OCI-M1 (cell line): Measurements from ENCODE around the gene EXT2.

ENCODE experiments used
- DNase-seq: peaks from one replicate; lab custom pipeline; 2025; lab: John Stamatoyannopoulos, UW

The EXT2 gene

GRCh38 chr11:44203270-44204043 is 108.0 kb downstream of the EXT2 start:
- DNase-seq = no peak

GRCh38 chr11:44205352-44205751 is 109.9 kb downstream of the EXT2 start:
- no peak for DNase-seq

GRCh38 chr11:44205836-44206235 is 110.4 kb downstream of the EXT2 start:
- no peak for DNase-seq

GRCh38 chr11:44207292-44207691 is 111.8 kb downstream of the EXT2 start:
- DNase-seq = no peak

GRCh38 chr11:44208976-44209603 is 113.6 kb downstream of the EXT2 start:
- no peak for DNase-seq

GRCh38 chr11:44212128-44212527 is 116.7 kb downstream of the EXT2 start:
- no peak for DNase-seq

- no peak for DNase-seq
Observed at GRCh38 chr11:44213148-44213547, 117.7 kb downstream of the EXT2 start.

- DNase-seq = no peak
Observed at GRCh38 chr11:44217432-44217831, 122.0 kb downstream of the EXT2 start.

GRCh38 chr11:44219830-44220796 is 124.6 kb downstream of the EXT2 start:
- no peak for DNase-seq

GRCh38 chr11:44221456-44221855 is 126.0 kb downstream of the EXT2 start:
- DNase-seq = no peak

- no peak for DNase-seq
Observed at GRCh38 chr11:44221992-44222391, 126.5 kb downstream of the EXT2 start.

- no peak for DNase-seq
Observed at GRCh38 chr11:44223238-44223637, 127.8 kb downstream of the EXT2 start.

- DNase-seq = no peak
Observed at GRCh38 chr11:44224867-44225501, 129.5 kb downstream of the EXT2 start.

- DNase-seq = no peak
Observed at GRCh38 chr11:44226490-44226889, 131.0 kb downstream of the EXT2 start.

- no peak for DNase-seq
Observed at GRCh38 chr11:44226945-44227344, 131.5 kb downstream of the EXT2 start.

GRCh38 chr11:44228379-44228778 is 132.9 kb downstream of the EXT2 start:
- no peak for DNase-seq

GRCh38 chr11:44229098-44229497 is 133.6 kb downstream of the EXT2 start:
- DNase-seq = no peak

GRCh38 chr11:44229624-44230023 is 134.1 kb downstream of the EXT2 start:
- no peak for DNase-seq

- no peak for DNase-seq
Observed at GRCh38 chr11:44235765-44236201, 140.3 kb downstream of the EXT2 start.

GRCh38 chr11:44236296-44236695 is 140.8 kb downstream of the EXT2 start:
- no peak for DNase-seq

GRCh38 chr11:44237156-44237555 is 141.7 kb downstream of the EXT2 start:
- no peak for DNase-seq

- DNase-seq = no peak
Observed at GRCh38 chr11:44241851-44242250, 146.4 kb downstream of the EXT2 start.
